ENCODE data around the gene PAPLN.

Gene PAPLN

GRCh38 chr14:73231981-73232851 is 5.1 kb upstream of the PAPLN start:
- DNase-seq (ENCODE audit: low read depth in 2 of 3, low spot score in 2 of 3): no peak

- no peak for DNase-seq (ENCODE audit: low read depth in 2 of 3, low spot score in 2 of 3)
Observed at GRCh38 chr14:73232984-73233383, 4.3 kb upstream of the PAPLN start.

- DNase-seq (ENCODE audit: low read depth in 2 of 3, low spot score in 2 of 3): no peak
Observed at GRCh38 chr14:73233564-73233963, 3.7 kb upstream of the PAPLN start.

GRCh38 chr14:73234029-73234428 is 3.3 kb upstream of the PAPLN start:
- no peak for DNase-seq (ENCODE audit: low read depth in 2 of 3, low spot score in 2 of 3)

GRCh38 chr14:73234586-73235394 is 2.5 kb upstream of the PAPLN start:
- DNase-seq (ENCODE audit: low read depth in 2 of 3, low spot score in 2 of 3): no peak

GRCh38 chr14:73235531-73236155 is 1.7 kb upstream of the PAPLN start:
- no peak for DNase-seq (ENCODE audit: low read depth in 2 of 3, low spot score in 2 of 3)

GRCh38 chr14:73236157-73236556 is 1.1 kb upstream of the PAPLN start:
- DNase-seq (ENCODE audit: low read depth in 2 of 3, low spot score in 2 of 3): no peak

- DNase-seq (ENCODE audit: low read depth in 2 of 3, low spot score in 2 of 3): no peak
Observed at GRCh38 chr14:73236752-73237218, 521 bp upstream of the PAPLN start.

- no peak for DNase-seq (ENCODE audit: low read depth in 2 of 3, low spot score in 2 of 3)
Observed at GRCh38 chr14:73237786-73238423, 599 bp downstream of the PAPLN start.

GRCh38 chr14:73238424-73238852 is 1.1 kb downstream of the PAPLN start:
- DNase-seq (ENCODE audit: low read depth in 2 of 3, low spot score in 2 of 3): no peak

GRCh38 chr14:73238941-73239340 is 1.6 kb downstream of the PAPLN start:
- no peak for DNase-seq (ENCODE audit: low read depth in 2 of 3, low spot score in 2 of 3)

GRCh38 chr14:73239393-73240241 is 2.3 kb downstream of the PAPLN start:
- no peak for DNase-seq (ENCODE audit: low read depth in 2 of 3, low spot score in 2 of 3)

- no peak for DNase-seq (ENCODE audit: low read depth in 2 of 3, low spot score in 2 of 3)
Observed at GRCh38 chr14:73240816-73241480, 3.6 kb downstream of the PAPLN start.

GRCh38 chr14:73241481-73242165 is 4.3 kb downstream of the PAPLN start:
- DNase-seq (ENCODE audit: low read depth in 2 of 3, low spot score in 2 of 3): no peak

- DNase-seq (ENCODE audit: low read depth in 2 of 3, low spot score in 2 of 3): no peak
Observed at GRCh38 chr14:73242357-73242901, 5.1 kb downstream of the PAPLN start.

- DNase-seq (ENCODE audit: low read depth in 2 of 3, low spot score in 2 of 3): no peak
Observed at GRCh38 chr14:73243341-73243740, 6.0 kb downstream of the PAPLN start.

- DNase-seq (ENCODE audit: low read depth in 2 of 3, low spot score in 2 of 3): no peak
Observed at GRCh38 chr14:73243748-73244147, 6.4 kb downstream of the PAPLN start.

- no peak for DNase-seq (ENCODE audit: low read depth in 2 of 3, low spot score in 2 of 3)
Observed at GRCh38 chr14:73244541-73245290, 7.4 kb downstream of the PAPLN start.
